ENCODE measurements around the gene ARID1B. TPM values are rescaled to one million over a fixed set of nuclear protein-coding genes. Genes with fewer than 3 reads are reported as not detected.

Gene ARID1B
- total and polyA plus RNA-seq, 2 of the 13 experiments (the other 11 are each of a cell fraction or from before 2014, with no cell fraction given) = 20.1 to 32.6 TPM

DNA sequence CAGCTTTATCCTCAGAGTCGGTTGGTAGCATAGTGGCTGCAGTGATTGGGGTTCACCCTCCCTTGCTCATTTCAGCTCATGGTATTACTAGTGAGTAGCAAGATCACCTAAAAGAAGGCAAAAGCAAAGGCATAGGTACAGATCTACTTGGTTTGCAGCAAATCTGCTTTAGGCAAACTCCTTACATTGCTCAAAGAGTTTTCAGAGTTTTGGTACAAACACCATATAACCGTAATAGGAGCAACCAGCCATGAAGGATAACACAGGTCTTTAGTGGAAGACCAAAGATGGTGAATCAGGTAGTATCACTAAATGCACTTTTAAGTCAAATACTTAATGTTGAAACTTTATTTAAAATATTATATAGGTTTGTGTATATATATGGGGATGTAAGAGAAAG, 172.9 kb downstream of the ARID1B start:
- Histone ChIP-seq H3K27me3 (ENCODE audit: control insufficient read depth in 1 of 2, insufficient read depth in 2 of 2, low read length in 2 of 2) (no peaks in the 10 kb centered on the region), H3K9ac (ENCODE audit: insufficient read depth, low read depth, low read length) (no peak overlapping the region), H2AFZ (ENCODE audit: low read length) (no peak overlapping the region), H3K4me1 (ENCODE audit: insufficient read depth, low read length) (peaks cover 26% of the 10 kb centered on the region), H3K79me2 (ENCODE audit: insufficient read depth, low read length) (peaks cover 54% of the 10 kb centered on the region), H3K9me3 (ENCODE audit: low read length) (no peaks in the 10 kb centered on the region), H3K27ac (ENCODE audit: extremely low read length, insufficient read depth, low read length) (no peak overlapping the region), H3K4me2 (ENCODE audit: low read depth, low read length) (no peak overlapping the region), H3K36me3 (replicated peaks in 1 of 2; ENCODE audit: control insufficient read depth in 1 of 2, insufficient read depth in 2 of 2, low read length in 2 of 2) (peaks cover 0 to 1% of the 10 kb centered on the region in 2 experiments; a peak in 1 of 5 replicates), H4K20me1 (ENCODE audit: insufficient read depth, low read length) (peaks cover 26% of the 10 kb centered on the region), H3K4me3 (replicated peaks in 1 of 3; ENCODE audit: insufficient read depth in 1 of 3, low read depth in 2 of 3, low read length in 3 of 3) (no peak overlapping the region)
- in situ Hi-C loops (cut with HindIII; ENCODE audit: extremely low pct_ligation_motif_present, low pct_unique_long_range_greater_than_20kb) = no loop called here
- POLR2A ChIA-PET = no interaction called here
- BruUV-seq (replicated peaks) = no TSS peak
- intact Hi-C loops (cut with micrococcal nuclease; ENCODE audit: unreplicated experiment) = loop anchor here (5.0 kb wide), 1 partner anchor 72 kb away; no protein-coding TSS in a partner anchor
- no peak for DNase-seq (ENCODE audit: low spot score)
- TF ChIP-seq ZMAT3 (CRISPR knock-in tag; conservative IDR thresholded peaks at IDR 0.05) = no peak
- TF ChIP-seq, protein P1, sequence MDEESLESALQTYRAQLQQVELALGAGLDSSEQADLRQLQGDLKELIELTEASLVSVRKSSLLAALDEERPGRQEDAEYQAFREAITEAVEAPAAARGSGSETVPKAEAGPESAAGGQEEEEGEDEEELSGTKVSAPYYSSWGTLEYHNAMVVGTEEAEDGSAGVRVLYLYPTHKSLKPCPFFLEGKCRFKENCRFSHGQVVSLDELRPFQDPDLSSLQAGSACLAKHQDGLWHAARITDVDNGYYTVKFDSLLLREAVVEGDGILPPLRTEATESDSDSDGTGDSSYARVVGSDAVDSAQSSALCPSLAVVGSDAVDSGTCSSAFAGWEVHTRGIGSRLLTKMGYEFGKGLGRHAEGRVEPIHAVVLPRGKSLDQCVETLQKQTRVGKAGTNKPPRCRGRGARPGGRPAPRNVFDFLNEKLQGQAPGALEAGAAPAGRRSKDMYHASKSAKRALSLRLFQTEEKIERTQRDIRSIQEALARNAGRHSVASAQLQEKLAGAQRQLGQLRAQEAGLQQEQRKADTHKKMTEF (CRISPR knock-in tag; IDR thresholded peaks at IDR 0.05) = no peak
- no peak for TF ChIP-seq NFKB2 (CRISPR knock-in tag; IDR thresholded peaks at IDR 0.05; ENCODE audit: borderline replicate concordance)
- no peak for TF ChIP-seq ZNF7 (CRISPR knock-in tag; IDR thresholded peaks at IDR 0.05)
- TF ChIP-seq, protein P2, sequence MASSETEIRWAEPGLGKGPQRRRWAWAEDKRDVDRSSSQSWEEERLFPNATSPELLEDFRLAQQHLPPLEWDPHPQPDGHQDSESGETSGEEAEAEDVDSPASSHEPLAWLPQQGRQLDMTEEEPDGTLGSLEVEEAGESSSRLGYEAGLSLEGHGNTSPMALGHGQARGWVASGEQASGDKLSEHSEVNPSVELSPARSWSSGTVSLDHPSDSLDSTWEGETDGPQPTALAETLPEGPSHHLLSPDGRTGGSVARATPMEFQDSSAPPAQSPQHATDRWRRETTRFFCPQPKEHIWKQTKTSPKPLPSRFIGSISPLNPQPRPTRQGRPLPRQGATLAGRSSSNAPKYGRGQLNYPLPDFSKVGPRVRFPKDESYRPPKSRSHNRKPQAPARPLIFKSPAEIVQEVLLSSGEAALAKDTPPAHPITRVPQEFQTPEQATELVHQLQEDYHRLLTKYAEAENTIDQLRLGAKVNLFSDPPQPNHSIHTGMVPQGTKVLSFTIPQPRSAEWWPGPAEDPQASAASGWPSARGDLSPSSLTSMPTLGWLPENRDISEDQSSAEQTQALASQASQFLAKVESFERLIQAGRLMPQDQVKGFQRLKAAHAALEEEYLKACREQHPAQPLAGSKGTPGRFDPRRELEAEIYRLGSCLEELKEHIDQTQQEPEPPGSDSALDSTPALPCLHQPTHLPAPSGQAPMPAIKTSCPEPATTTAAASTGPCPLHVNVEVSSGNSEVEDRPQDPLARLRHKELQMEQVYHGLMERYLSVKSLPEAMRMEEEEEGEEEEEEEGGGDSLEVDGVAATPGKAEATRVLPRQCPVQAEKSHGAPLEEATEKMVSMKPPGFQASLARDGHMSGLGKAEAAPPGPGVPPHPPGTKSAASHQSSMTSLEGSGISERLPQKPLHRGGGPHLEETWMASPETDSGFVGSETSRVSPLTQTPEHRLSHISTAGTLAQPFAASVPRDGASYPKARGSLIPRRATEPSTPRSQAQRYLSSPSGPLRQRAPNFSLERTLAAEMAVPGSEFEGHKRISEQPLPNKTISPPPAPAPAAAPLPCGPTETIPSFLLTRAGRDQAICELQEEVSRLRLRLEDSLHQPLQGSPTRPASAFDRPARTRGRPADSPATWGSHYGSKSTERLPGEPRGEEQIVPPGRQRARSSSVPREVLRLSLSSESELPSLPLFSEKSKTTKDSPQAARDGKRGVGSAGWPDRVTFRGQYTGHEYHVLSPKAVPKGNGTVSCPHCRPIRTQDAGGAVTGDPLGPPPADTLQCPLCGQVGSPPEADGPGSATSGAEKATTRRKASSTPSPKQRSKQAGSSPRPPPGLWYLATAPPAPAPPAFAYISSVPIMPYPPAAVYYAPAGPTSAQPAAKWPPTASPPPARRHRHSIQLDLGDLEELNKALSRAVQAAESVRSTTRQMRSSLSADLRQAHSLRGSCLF (CRISPR knock-in tag; IDR thresholded peaks at IDR 0.05; ENCODE audit: borderline replicate concordance) = no peak
- no peak for TF ChIP-seq NCOA5 (CRISPR knock-in tag; IDR thresholded peaks at IDR 0.05)
- no peak for TF ChIP-seq ZNF629 (CRISPR knock-in tag; conservative IDR thresholded peaks at IDR 0.05)
- TF ChIP-seq DMAP1 (CRISPR knock-in tag; IDR thresholded peaks at IDR 0.05) = no peak
- TF ChIP-seq ZNF256 (CRISPR knock-in tag; conservative IDR thresholded peaks at IDR 0.05) = no peak
- no peak for TF ChIP-seq ZNF430 (CRISPR knock-in tag; IDR thresholded peaks at IDR 0.05)
- no peak for TF ChIP-seq JUNB (CRISPR knock-in tag; IDR thresholded peaks at IDR 0.05; ENCODE audit: borderline replicate concordance)
- TF ChIP-seq MAFF (IDR thresholded peaks at IDR 0.05; ENCODE audit: low read depth, low read length) = no peak
- TF ChIP-seq PPARG (CRISPR knock-in tag; conservative IDR thresholded peaks at IDR 0.05) = no peak
- TF ChIP-seq MATR3 (CRISPR knock-in tag; IDR thresholded peaks at IDR 0.05) = no peak
- no peak for TF ChIP-seq ZNF652 (CRISPR knock-in tag; IDR thresholded peaks at IDR 0.05; ENCODE audit: borderline replicate concordance, low read depth)
- no peak for TF ChIP-seq DR1 (CRISPR knock-in tag; IDR thresholded peaks at IDR 0.05)
- TF ChIP-seq, protein P3, sequence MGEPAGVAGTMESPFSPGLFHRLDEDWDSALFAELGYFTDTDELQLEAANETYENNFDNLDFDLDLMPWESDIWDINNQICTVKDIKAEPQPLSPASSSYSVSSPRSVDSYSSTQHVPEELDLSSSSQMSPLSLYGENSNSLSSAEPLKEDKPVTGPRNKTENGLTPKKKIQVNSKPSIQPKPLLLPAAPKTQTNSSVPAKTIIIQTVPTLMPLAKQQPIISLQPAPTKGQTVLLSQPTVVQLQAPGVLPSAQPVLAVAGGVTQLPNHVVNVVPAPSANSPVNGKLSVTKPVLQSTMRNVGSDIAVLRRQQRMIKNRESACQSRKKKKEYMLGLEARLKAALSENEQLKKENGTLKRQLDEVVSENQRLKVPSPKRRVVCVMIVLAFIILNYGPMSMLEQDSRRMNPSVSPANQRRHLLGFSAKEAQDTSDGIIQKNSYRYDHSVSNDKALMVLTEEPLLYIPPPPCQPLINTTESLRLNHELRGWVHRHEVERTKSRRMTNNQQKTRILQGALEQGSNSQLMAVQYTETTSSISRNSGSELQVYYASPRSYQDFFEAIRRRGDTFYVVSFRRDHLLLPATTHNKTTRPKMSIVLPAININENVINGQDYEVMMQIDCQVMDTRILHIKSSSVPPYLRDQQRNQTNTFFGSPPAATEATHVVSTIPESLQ (CRISPR knock-in tag; conservative IDR thresholded peaks at IDR 0.05) = no peak
- FAIRE-seq = no peak
- 99% methylated on average over 2 of the region's 2 CpGs for WGBS (ENCODE audit: low lambda C conversion rate)
- CTCF ChIA-PET (ENCODE audit: low intra/inter-chr PET ratio, low total read pairs) = no interaction called here
- no peak for ATAC-seq
